Ascending aorta (tissue), 2 donors: Measurements from ENCODE around the gene TRAPPC2L. TPM values are rescaled to one million over a fixed set of nuclear protein-coding genes. Genes with fewer than 3 reads are reported as not detected.

ENCODE experiments used
- DNase-seq, 2 donors: peaks; one replicate each; pipeline ENCODE4 v3.0.0-alpha.2; 2019; ENCODE audit warnings: low spot score in 2 of 2
- H3K27ac ChIP-seq, 2 donors: fragments of 200-600 bp; sonication (generic); one replicate each; pipeline ENCODE4 v1.5.1; 2016 to 2017; ENCODE audit warnings: mild to moderate bottlenecking in 1 of 2
- H3K27me3 ChIP-seq: fragments of 200-600 bp; sonication (generic); one replicate; pipeline ENCODE4 v1.5.1; 2017
- H3K36me3 ChIP-seq, 2 donors: fragments of 200-600 bp; sonication (generic); one replicate each; pipeline ENCODE4 v1.5.1; 2016
- H3K4me1 ChIP-seq, 2 donors: fragments of 200-600 bp; sonication (generic); one replicate each; pipeline ENCODE4 v1.5.1; 2016 to 2017; ENCODE audit warnings: mild to moderate bottlenecking in 1 of 2
- H3K4me3 ChIP-seq, 2 donors: fragments of 200-600 bp; sonication (generic); one replicate each; pipeline ENCODE4 v1.5.1; 2016 to 2017; ENCODE audit warnings: mild to moderate bottlenecking in 1 of 2
- H3K9me3 ChIP-seq, 2 donors: fragments of 200-600 bp; sonication (generic); one replicate each; pipeline ENCODE4 v1.5.1; 2016
- intact Hi-C: fragments of 100-400 bp; cut with DNase I; formaldehyde crosslinking; loops from one replicate; pipeline ENCODE4 v1.15.1; 2023
- total RNA-seq: library from RNA; depleted of rRNA; stranded (reverse); fragments of >200 nt; gene quantifications from one replicate; pipeline ENCODE4 v1.1.0, GENCODE V29; 2016
- TF ChIP-seq, protein P1 (sequence below), 3 experiments: fragments of 200-600 bp in 2 of 3; fragments of 450-650 bp in 1 of 3; sonication (generic) in 2 of 3; IDR thresholded peaks; one replicate each; pipeline ENCODE4 v1.5.1; 2016 to 2019; ENCODE audit warnings: antibody characterized with exemption in 3 of 3, mild to moderate bottlenecking in 1 of 3, moderate library complexity in 1 of 3

The TRAPPC2L gene
- total RNA-seq, 1 donor from 2014 or later: 7.6 TPM

DNA sequence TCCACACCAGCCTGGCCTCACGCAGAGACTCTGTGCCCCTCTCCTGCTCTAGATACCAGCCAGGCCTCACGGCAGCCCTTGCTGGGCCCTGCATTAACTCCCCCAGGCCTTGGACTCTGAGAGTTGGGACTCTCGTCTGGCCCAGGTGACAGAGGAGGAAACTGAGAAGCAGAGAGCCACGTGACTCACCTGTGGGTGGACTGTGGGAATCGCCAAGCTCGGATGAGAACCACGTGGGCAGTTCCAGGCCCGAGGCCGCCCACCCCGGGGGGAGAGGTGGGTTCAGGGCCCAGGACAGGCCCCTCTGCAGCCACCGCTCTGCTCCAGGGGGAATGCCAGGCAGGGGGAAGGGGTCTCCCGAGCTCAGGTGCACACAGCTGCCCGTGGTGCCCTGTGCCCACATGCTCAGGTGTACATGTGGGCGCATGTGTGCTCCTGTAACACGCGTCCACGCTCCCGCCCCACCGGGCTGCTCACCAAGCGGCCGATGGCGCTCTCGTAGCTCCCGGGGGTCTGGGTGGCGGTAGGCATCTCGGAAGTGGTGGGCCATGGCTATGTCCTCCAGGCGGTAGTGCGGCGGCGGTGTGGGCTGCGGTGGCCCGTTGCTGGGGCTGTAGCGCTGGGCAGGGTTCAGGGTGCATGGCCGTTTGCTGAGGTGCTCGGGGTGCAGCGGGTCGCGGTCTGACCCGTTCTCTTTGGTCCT lies 27.8 kb downstream of the TRAPPC2L start:
- TF ChIP-seq, protein P1, sequence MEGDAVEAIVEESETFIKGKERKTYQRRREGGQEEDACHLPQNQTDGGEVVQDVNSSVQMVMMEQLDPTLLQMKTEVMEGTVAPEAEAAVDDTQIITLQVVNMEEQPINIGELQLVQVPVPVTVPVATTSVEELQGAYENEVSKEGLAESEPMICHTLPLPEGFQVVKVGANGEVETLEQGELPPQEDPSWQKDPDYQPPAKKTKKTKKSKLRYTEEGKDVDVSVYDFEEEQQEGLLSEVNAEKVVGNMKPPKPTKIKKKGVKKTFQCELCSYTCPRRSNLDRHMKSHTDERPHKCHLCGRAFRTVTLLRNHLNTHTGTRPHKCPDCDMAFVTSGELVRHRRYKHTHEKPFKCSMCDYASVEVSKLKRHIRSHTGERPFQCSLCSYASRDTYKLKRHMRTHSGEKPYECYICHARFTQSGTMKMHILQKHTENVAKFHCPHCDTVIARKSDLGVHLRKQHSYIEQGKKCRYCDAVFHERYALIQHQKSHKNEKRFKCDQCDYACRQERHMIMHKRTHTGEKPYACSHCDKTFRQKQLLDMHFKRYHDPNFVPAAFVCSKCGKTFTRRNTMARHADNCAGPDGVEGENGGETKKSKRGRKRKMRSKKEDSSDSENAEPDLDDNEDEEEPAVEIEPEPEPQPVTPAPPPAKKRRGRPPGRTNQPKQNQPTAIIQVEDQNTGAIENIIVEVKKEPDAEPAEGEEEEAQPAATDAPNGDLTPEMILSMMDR (IDR thresholded peaks at IDR 0.05): no peak

DNA sequence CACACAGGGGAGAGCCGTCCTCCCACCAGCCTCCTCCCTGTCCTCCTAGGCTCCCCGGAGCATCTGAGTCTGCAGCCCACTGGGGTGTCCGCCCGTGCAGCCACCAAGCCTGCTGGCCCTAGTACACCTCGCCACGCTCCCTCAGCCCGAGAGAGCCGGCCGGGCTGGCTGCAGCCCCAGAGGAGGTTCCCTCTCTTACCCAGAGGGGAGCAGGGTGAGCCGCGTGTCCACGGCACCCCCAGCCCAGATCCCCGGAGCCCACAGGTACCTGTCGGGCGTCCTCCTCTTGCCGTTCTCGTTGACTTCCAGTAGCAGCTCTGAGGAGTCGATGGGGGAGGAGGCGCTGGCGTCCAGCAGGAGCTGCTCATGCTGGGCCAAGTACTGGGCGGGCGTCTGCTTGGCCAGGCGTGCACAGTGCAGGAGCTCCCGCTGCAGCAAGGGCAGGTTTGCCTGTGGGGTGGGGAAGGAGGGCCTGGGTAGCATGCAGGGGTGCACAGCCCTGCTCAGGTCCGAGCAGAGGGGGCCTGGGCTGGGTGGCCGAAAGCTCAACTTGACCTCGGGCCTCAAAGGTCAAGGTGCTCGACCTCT lies 28.9 kb downstream of the TRAPPC2L start:
- TF ChIP-seq, protein P1 (IDR thresholded peaks at IDR 0.05): no peak
- no peaks in the 10 kb centered on the region for H3K27me3 ChIP-seq
- H3K4me3 ChIP-seq: no peak overlapping the region
- no peak overlapping the region for H3K27ac ChIP-seq
- intact Hi-C loops: no loop called here
- no peaks in the 10 kb centered on the region for H3K36me3 ChIP-seq
- no peak for DNase-seq
- H3K9me3 ChIP-seq: no peaks in the 10 kb centered on the region
- H3K4me1 ChIP-seq: no peaks in the 10 kb centered on the region

More for the DNA sequence above, 27.8 kb downstream of the TRAPPC2L start:
- no peaks in the 10 kb centered on the region for H3K27me3 ChIP-seq
- intact Hi-C loops: no loop called here
- H3K9me3 ChIP-seq: no peaks in the 10 kb centered on the region
- no peaks in the 10 kb centered on the region for H3K4me1 ChIP-seq
- no peaks in the 10 kb centered on the region for H3K36me3 ChIP-seq
- H3K27ac ChIP-seq: no peak overlapping the region
- no peak overlapping the region for H3K4me3 ChIP-seq
- no peak for DNase-seq

DNA sequence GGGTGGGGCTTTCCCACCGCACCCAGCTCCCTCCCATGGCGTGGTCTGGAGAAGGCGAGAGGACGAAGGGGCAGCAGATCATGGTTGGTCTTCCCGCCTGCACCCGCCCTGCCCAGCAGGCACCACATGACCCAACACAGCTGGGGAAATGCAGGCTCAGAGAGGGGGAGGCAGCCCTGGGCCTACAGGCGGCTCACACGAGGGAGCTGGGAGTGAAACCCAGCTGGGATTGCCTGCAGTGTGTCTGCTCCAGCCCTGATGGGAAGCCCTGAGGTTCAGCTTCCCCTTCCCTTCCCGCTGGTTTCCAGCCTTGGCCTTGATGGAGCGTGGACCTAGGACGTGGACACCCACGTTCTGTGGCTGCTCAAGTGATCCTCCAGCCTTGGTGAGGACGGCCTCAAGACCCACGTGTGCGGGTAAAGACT lies 29.5 kb downstream of the TRAPPC2L start:
- Histone ChIP-seq H3K9me3 (no peaks in the 10 kb centered on the region), H3K27me3 (no peaks in the 10 kb centered on the region), H3K36me3 (no peaks in the 10 kb centered on the region), H3K4me1 (no peaks in the 10 kb centered on the region), H3K27ac (no peak overlapping the region), H3K4me3 (no peak overlapping the region)
- intact Hi-C loops: no loop called here
- TF ChIP-seq, protein P1 (IDR thresholded peaks at IDR 0.05): no peak
- DNase-seq: no peak

DNA sequence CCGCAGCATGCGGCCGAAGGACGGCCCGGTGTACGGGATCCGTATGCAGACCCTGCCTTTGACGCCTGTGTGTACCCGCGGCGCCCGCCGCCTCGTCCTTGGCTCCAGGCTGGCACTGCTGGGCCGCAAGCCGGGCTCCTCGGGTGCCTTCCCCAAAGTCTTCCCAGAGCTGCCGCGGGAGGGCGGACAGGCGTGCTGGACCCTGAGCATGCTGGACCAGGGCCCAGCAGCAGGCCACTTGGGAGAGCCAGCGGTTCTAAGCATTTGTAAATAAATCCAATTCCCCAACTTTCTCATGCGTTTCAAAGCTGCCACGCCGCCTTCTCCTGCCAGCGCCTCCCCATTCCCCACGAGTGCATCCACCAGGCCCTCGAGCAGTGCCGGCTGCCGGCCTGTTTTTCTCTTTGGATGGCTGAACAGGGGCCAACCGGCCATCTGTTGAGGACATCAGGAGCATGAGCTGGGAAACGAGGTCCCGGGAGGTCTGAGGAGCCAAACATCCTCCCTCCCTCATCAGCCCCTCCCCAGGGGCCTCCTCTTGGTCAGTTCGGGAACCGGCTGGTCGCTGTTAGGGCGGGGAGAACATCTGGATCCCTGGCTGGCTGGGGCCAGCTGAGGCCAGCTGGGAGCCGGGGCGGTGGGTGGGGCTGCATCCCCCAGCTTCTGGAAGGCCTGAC lies 30.1 kb downstream of the TRAPPC2L start:
- TF ChIP-seq, protein P1 (IDR thresholded peaks at IDR 0.05): no peak
- Histone ChIP-seq H3K27me3 (no peaks in the 10 kb centered on the region), H3K4me3 (no peak overlapping the region), H3K9me3 (no peaks in the 10 kb centered on the region), H3K27ac (no peak overlapping the region), H3K4me1 (no peaks in the 10 kb centered on the region), H3K36me3 (no peaks in the 10 kb centered on the region)
- no peak for DNase-seq
- intact Hi-C loops: no loop called here

DNA sequence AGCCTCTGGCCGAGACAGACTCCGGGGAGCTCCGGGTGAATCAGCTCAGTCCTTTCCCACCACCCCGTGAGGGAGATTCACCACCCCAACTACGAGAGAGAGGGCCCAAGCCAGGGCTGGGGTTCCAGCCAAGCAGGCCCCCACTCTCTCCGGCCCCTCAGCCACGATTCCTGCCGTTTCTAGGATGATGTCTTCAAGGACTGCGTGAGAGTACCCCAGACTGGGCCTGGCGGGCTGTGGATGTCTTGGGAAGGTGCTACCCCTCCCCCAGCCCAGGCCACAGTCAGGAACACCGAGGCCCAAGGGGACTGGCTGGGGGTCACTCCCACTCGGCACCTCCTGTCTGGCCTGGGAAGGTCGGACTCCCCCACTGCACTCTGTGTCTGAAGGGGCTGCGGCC lies 31.1 kb downstream of the TRAPPC2L start:
- no peaks in the 10 kb centered on the region for H3K27me3 ChIP-seq
- H3K9me3 ChIP-seq: no peaks in the 10 kb centered on the region
- no peak overlapping the region for H3K27ac ChIP-seq
- TF ChIP-seq, protein P1 (IDR thresholded peaks at IDR 0.05): no peak
- DNase-seq: no peak
- intact Hi-C loops: no loop called here
- no peaks in the 10 kb centered on the region for H3K4me1 ChIP-seq
- H3K4me3 ChIP-seq: no peak overlapping the region
- no peaks in the 10 kb centered on the region for H3K36me3 ChIP-seq
